GM12892 (cell line): ENCODE measurements around the gene GZMA.

ENCODE experiments used
- POLR2A ChIP-seq: IDR thresholded peaks from 2 replicates; pipeline ENCODE4 v1.6.1; 2011; ENCODE audit warnings: low read depth, low read length, control low read depth
- POLR2AphosphoS5 ChIP-seq: IDR thresholded peaks from 2 replicates; pipeline ENCODE4 v1.6.1; 2011; ENCODE audit warnings: low read depth, low read length, control low read depth
- TAF1 ChIP-seq: IDR thresholded peaks from 2 replicates; pipeline ENCODE4 v1.6.1; 2011; ENCODE audit warnings: low read depth, mild to moderate bottlenecking, control low read depth, low read length, borderline replicate concordance

- TF ChIP-seq POLR2A (no peak), TAF1 (no peak), POLR2AphosphoS5 (no peak)
These were observed 1.8 kb downstream of the GZMA start for GRCh38 chr5:55104036-55104772.
